Fibroblast of lung (primary cell): ENCODE measurements around the gene ZP2. TPM values are rescaled to one million over a fixed set of nuclear protein-coding genes. Genes with fewer than 3 reads are reported as not detected.
"Not testable (repeated sequence)": the region's sequence is repeated elsewhere in the genome, so short reads cannot be mapped to it uniquely, and the experiment has no call there.

Experiments used
- DNase-seq, 2 donors: peaks; one replicate each; pipeline versions ENCODE4 v3.0.0 to v3.0.0-alpha.2; 2010; ENCODE audit warnings: low read depth in 2 of 2
- H2AFZ ChIP-seq: 2 replicates; pipeline ENCODE4 v1.5.1; 2012; ENCODE audit warnings: low read length, control low read depth, inconsistent platforms
- H3K27ac ChIP-seq: 2 replicates; pipeline ENCODE4 v1.5.1; 2011; ENCODE audit warnings: low read length, control low read depth; ENCODE audit not compliant: insufficient read depth
- H3K27me3 ChIP-seq: 2 replicates; pipeline ENCODE4 v1.5.1; 2011; ENCODE audit warnings: mild to moderate bottlenecking, low read length; ENCODE audit not compliant: control insufficient read depth, insufficient read depth
- H3K36me3 ChIP-seq: 2 replicates; pipeline ENCODE4 v1.5.1; 2011; ENCODE audit warnings: low read length; ENCODE audit not compliant: control insufficient read depth, insufficient read depth
- H3K4me1 ChIP-seq: 2 replicates; pipeline ENCODE4 v1.5.1; 2011; ENCODE audit warnings: low read length; ENCODE audit not compliant: control insufficient read depth, insufficient read depth; ENCODE audit errors: extremely low read depth
- H3K4me2 ChIP-seq: 2 replicates; pipeline ENCODE4 v1.5.1; 2011; ENCODE audit warnings: low read length, control low read depth; ENCODE audit not compliant: insufficient read depth; ENCODE audit errors: extremely low read depth
- H3K4me3 ChIP-seq, 4 experiments: fragments of 200-600 bp in 1 of 4; sonication (generic) in 1 of 4; replicated peaks in 1 of 4; 2 replicates each; pipeline ENCODE4 v1.5.1; 2011 to 2016; ENCODE audit warnings: low read length in 4 of 4, low read depth in 3 of 4, mild to moderate bottlenecking in 3 of 4, control low read depth in 2 of 4, inconsistent platforms in 1 of 4, mixed read lengths in 1 of 4; ENCODE audit not compliant: insufficient read depth in 1 of 4; ENCODE audit errors: control extremely low read depth in 1 of 4
- H3K79me2 ChIP-seq: 2 replicates; pipeline ENCODE4 v1.5.1; 2012; ENCODE audit warnings: mild to moderate bottlenecking, low read length, inconsistent platforms; ENCODE audit not compliant: control insufficient read depth, insufficient read depth
- H3K9ac ChIP-seq: 2 replicates; pipeline ENCODE4 v1.5.1; 2011; ENCODE audit warnings: mild to moderate bottlenecking, low read length, control low read depth; ENCODE audit not compliant: insufficient read depth
- H3K9me3 ChIP-seq: 2 replicates; pipeline ENCODE4 v1.5.1; 2012; ENCODE audit warnings: low read depth, low read length; ENCODE audit not compliant: control insufficient read depth, insufficient read depth
- H4K20me1 ChIP-seq: 2 replicates; pipeline ENCODE4 v1.5.1; 2011; ENCODE audit warnings: low read length; ENCODE audit not compliant: control insufficient read depth, insufficient read depth; ENCODE audit errors: extremely low read depth
- CTCF ChIP-seq, 2 donors: IDR thresholded peaks in 1 of 2; conservative IDR thresholded peaks in 1 of 2; 1 replicate in 1 of 2; 2 replicates in 1 of 2; pipeline ENCODE4 v1.5.1; 2011 to 2012; ENCODE audit warnings: low read length in 2 of 2, control low read depth in 1 of 2, inconsistent platforms in 1 of 2, low read depth in 1 of 2, mild to moderate bottlenecking in 1 of 2
- EZH2 ChIP-seq: IDR thresholded peaks from 2 replicates; pipeline ENCODE4 v1.5.1; 2012; ENCODE audit warnings: low read length, control low read depth, mild to moderate bottlenecking; ENCODE audit errors: missing control alignments
- polyA plus RNA-seq, 2 donors: library from polyadenylated mRNA; depleted of rRNA in 1 of 2; stranded (reverse) in 1 of 2; unstranded in 1 of 2; fragments of >200 nt; gene quantifications; 2 replicates each; pipeline ENCODE4 v1.2.1, GENCODE V29; 2011 to 2012; ENCODE audit warnings: missing spikeins in 1 of 2
- total RNA-seq: library from RNA; depleted of rRNA; stranded (reverse); fragments of >200 nt; gene quantifications from 2 replicates; pipeline ENCODE4 v1.2.1, GENCODE V29; 2014

The ZP2 gene
- total and polyA plus RNA-seq, 2 donors (not counting 1 experiment from before 2014, with no cell fraction given): not detected

GRCh38 chr16:21158208-21159110 is 52.9 kb downstream of the ZP2 start, which contains the start of gene LDAF1:
LDAF1 (plus strand) TSS chr16:21158674; CDS start chr16:21161183, 2,509 bp downstream.
- Histone ChIP-seq H3K9me3 (no peaks in the 10 kb centered on the region), H3K4me1 (peaks cover 17% of the 10 kb centered on the region), H3K27me3 (no peaks in the 10 kb centered on the region), H2AFZ (peak within 1 kb of the TSS; percentile 97), H3K4me2 (peak within 1 kb of the TSS; percentile 93), H3K9ac (peak within 1 kb of the TSS; percentile 52), H3K27ac (peak within 1 kb of the TSS; percentile 71), H4K20me1 (no peaks in the 10 kb centered on the region), H3K4me3 (peak within 1 kb of the TSS; percentile 61 to 82 (median 69)), H3K36me3 (no peaks in the 10 kb centered on the region), H3K79me2 (no peaks in the 10 kb centered on the region)
- no peak for TF ChIP-seq CTCF (conservative IDR thresholded peaks at IDR 0.05 in 1 of 2, IDR thresholded peaks at IDR 0.05 in 1 of 2; ENCODE audit: low read depth in 1 of 2, low read length in 2 of 2)
- no peak for TF ChIP-seq EZH2
- DNase-seq: peak; percentile 68 to 70

- Histone ChIP-seq H3K4me3 (peak overlapping the region in 1 of 4 experiments; percentile 82), H3K4me2 (peak overlapping the region; percentile 85), H3K79me2 (no peaks in the 10 kb centered on the region), H2AFZ (no peak overlapping the region), H3K9me3 (no peaks in the 10 kb centered on the region), H3K27ac (peak overlapping the region; percentile 71), H3K27me3 (no peaks in the 10 kb centered on the region), H3K4me1 (peaks cover 12% of the 10 kb centered on the region), H4K20me1 (no peaks in the 10 kb centered on the region), H3K36me3 (no peaks in the 10 kb centered on the region), H3K9ac (no peak overlapping the region)
- DNase-seq: no peak
- no peak for TF ChIP-seq EZH2
- TF ChIP-seq CTCF (conservative IDR thresholded peaks at IDR 0.05 in 1 of 2, IDR thresholded peaks at IDR 0.05 in 1 of 2; ENCODE audit: low read depth in 1 of 2, low read length in 2 of 2): no peak
Observed at GRCh38 chr16:21157632-21158031, 53.7 kb downstream of the ZP2 start.

GRCh38 chr16:21156767-21157467 is 54.5 kb downstream of the ZP2 start:
- TF ChIP-seq CTCF (conservative IDR thresholded peaks at IDR 0.05 in 1 of 2, IDR thresholded peaks at IDR 0.05 in 1 of 2; ENCODE audit: low read depth in 1 of 2, low read length in 2 of 2) (peak; percentile 71 to 74), EZH2 (no peak)
- H2AFZ ChIP-seq: no peak overlapping the region
- H3K27ac ChIP-seq: no peak overlapping the region
- H3K9me3 ChIP-seq: no peaks in the 10 kb centered on the region
- no peaks in the 10 kb centered on the region for H3K36me3 ChIP-seq
- peaks cover 10% of the 10 kb centered on the region for H3K4me1 ChIP-seq
- peak; percentile 81 to 91 for DNase-seq
- H3K27me3 ChIP-seq: no peaks in the 10 kb centered on the region
- no peaks in the 10 kb centered on the region for H3K79me2 ChIP-seq
- no peaks in the 10 kb centered on the region for H4K20me1 ChIP-seq
- H3K4me2 ChIP-seq: no peak overlapping the region
- H3K4me3 ChIP-seq: no peak overlapping the region
- no peak overlapping the region for H3K9ac ChIP-seq

- H3K27ac ChIP-seq, H4K20me1 ChIP-seq, H2AFZ ChIP-seq, H3K4me3 ChIP-seq, H3K27me3 ChIP-seq, H3K4me2 ChIP-seq, H3K79me2 ChIP-seq, H3K4me1 ChIP-seq, H3K36me3 ChIP-seq, H3K9me3 ChIP-seq, DNase-seq, H3K9ac ChIP-seq: not testable (repeated sequence)
Observed at GRCh38 chr16:21156011-21156410, 55.4 kb downstream of the ZP2 start.
